ENCODE data around the gene UVRAG.

- TF ChIP-seq RAD21 (IDR thresholded peaks at IDR 0.05; ENCODE audit: low read depth) = no peak
- TF ChIP-seq, protein P1, sequence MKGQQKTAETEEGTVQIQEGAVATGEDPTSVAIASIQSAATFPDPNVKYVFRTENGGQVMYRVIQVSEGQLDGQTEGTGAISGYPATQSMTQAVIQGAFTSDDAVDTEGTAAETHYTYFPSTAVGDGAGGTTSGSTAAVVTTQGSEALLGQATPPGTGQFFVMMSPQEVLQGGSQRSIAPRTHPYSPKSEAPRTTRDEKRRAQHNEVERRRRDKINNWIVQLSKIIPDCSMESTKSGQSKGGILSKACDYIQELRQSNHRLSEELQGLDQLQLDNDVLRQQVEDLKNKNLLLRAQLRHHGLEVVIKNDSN (IDR thresholded peaks at IDR 0.05) = no peak
Measured at GRCh38 chr11:75911459-75911858, 96.4 kb downstream of the UVRAG start.

Data from Ishikawa (cell line).